HG02852 (cell line): ENCODE data around the gene RFXANK.
"Not testable (repeated sequence)": the region's sequence is repeated elsewhere in the genome, so short reads cannot be mapped to it uniquely, and the experiment has no call there.

Source experiments
- ATAC-seq: cut with Tn5 transposase; IDR thresholded peaks from one replicate; pipeline ENCODE4 v1.9.1; 2021; ENCODE audit warnings: mild to moderate bottlenecking, moderate library complexity; ENCODE audit not compliant: unreplicated experiment

Gene RFXANK

GRCh38 chr19:19169236-19170052 lies 22.6 kb upstream of the RFXANK start:
- peak; percentile 8 for ATAC-seq

- peak; percentile 68 for ATAC-seq
Observed at GRCh38 chr19:19170053-19170872, 21.8 kb upstream of the RFXANK start, which contains the start of gene MEF2B. TSS of gene MEF2B (minus strand) at chr19:19170263. CDS start at chr19:19150735, 19,528 bp downstream.

- ATAC-seq, result no peak
Observed at GRCh38 chr19:19170873-19171672, 21.0 kb upstream of the RFXANK start.

- no peak for ATAC-seq
Observed at GRCh38 chr19:19171821-19172532, 20.1 kb upstream of the RFXANK start.

GRCh38 chr19:19173243-19173642 lies 18.8 kb upstream of the RFXANK start:
- not testable (repeated sequence) for ATAC-seq

GRCh38 chr19:19176950-19177349 lies 15.1 kb upstream of the RFXANK start:
- no peak for ATAC-seq

- no peak for ATAC-seq
Observed at GRCh38 chr19:19179548-19180441, 12.3 kb upstream of the RFXANK start.

GRCh38 chr19:19181488-19181998 lies 10.5 kb upstream of the RFXANK start:
- no peak for ATAC-seq

- no peak for ATAC-seq
Observed at GRCh38 chr19:19185853-19186740, 6.0 kb upstream of the RFXANK start.

GRCh38 chr19:19186742-19187141 lies 5.3 kb upstream of the RFXANK start:
- no peak for ATAC-seq

GRCh38 chr19:19191768-19192077 lies 335 bp upstream of the RFXANK start:
- peak; percentile 5 for ATAC-seq

- ATAC-seq, result no peak
Observed at GRCh38 chr19:19192910-19193423, 909 bp downstream of the RFXANK start.

GRCh38 chr19:19193926-19194325 lies 1.9 kb downstream of the RFXANK start:
- no peak for ATAC-seq

GRCh38 chr19:19201697-19202630 lies 9.9 kb downstream of the RFXANK start:
- ATAC-seq, result no peak

- no peak for ATAC-seq
Observed at GRCh38 chr19:19202707-19203011, 10.6 kb downstream of the RFXANK start.

GRCh38 chr19:19203012-19203856 lies 11.2 kb downstream of the RFXANK start, which contains the start of gene NR2C2AP:
TSS of gene NR2C2AP (minus strand) at chr19:19203414. CDS start at chr19:19203060, 354 bp downstream.
- ATAC-seq, result peak; percentile 75
